ENCODE data around the gene EXOC4.

- TF ChIP-seq, protein P1, sequence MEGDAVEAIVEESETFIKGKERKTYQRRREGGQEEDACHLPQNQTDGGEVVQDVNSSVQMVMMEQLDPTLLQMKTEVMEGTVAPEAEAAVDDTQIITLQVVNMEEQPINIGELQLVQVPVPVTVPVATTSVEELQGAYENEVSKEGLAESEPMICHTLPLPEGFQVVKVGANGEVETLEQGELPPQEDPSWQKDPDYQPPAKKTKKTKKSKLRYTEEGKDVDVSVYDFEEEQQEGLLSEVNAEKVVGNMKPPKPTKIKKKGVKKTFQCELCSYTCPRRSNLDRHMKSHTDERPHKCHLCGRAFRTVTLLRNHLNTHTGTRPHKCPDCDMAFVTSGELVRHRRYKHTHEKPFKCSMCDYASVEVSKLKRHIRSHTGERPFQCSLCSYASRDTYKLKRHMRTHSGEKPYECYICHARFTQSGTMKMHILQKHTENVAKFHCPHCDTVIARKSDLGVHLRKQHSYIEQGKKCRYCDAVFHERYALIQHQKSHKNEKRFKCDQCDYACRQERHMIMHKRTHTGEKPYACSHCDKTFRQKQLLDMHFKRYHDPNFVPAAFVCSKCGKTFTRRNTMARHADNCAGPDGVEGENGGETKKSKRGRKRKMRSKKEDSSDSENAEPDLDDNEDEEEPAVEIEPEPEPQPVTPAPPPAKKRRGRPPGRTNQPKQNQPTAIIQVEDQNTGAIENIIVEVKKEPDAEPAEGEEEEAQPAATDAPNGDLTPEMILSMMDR (IDR thresholded peaks at IDR 0.05): no peak
- no peak for TF ChIP-seq POLR2A (IDR thresholded peaks at IDR 0.05)
Observed at GRCh38 chr7:133770863-133771492, 518.1 kb downstream of the EXOC4 start.
